K562 (cell line): ENCODE results near the gene HSPA14. TPM values are rescaled to one million over a fixed set of nuclear protein-coding genes. Genes with fewer than 3 reads are reported as not detected.

Source experiments
- ARID1B ChIP-seq: fragments of 450-650 bp; IDR thresholded peaks from 2 replicates; pipeline ENCODE4 v1.6.1; 2016; ENCODE audit warnings: antibody characterized with exemption, mild to moderate bottlenecking, inconsistent platforms
- BCOR ChIP-seq: fragments of 450-650 bp; IDR thresholded peaks from 2 replicates; pipeline ENCODE4 v1.6.1; 2016
- BHLHE40 ChIP-seq: IDR thresholded peaks from 2 replicates; pipeline ENCODE4 v1.6.1; 2011; ENCODE audit warnings: low read length, improper control_type of control experiment
- E2F8 ChIP-seq: fragments of 450-650 bp; IDR thresholded peaks from 2 replicates; pipeline ENCODE4 v1.7.1; 2018; ENCODE audit warnings: mild to moderate bottlenecking, low read depth; ENCODE audit not compliant: partially characterized antibody
- LCOR ChIP-seq: sonication (generic); formaldehyde crosslinking; IDR thresholded peaks from 2 replicates; pipeline ENCODE4 v1.8.0; 2022; ENCODE audit warnings: mild to moderate bottlenecking, missing genetic modification reagents
- MEIS2 ChIP-seq: fragments of 450-650 bp; IDR thresholded peaks from 2 replicates; pipeline ENCODE4 v1.6.1; 2014; ENCODE audit warnings: mild to moderate bottlenecking; ENCODE audit not compliant: partially characterized antibody
- PATZ1 ChIP-seq: fragments of 250-450 bp; sonication (Bioruptor Pico); IDR thresholded peaks from 2 replicates; pipeline ENCODE4 v1.5.0; 2020; ENCODE audit warnings: mild to moderate bottlenecking, borderline replicate concordance
- SMARCE1 ChIP-seq: fragments of 450-650 bp; IDR thresholded peaks from 2 replicates; pipeline ENCODE4 v1.7.1; 2016; ENCODE audit warnings: mild to moderate bottlenecking
- SOX6 ChIP-seq: fragments of 450-650 bp; IDR thresholded peaks from 2 replicates; pipeline ENCODE4 v1.6.1; 2014; ENCODE audit warnings: mild to moderate bottlenecking
- TRIM28 ChIP-seq: fragments of 450-650 bp; IDR thresholded peaks from 2 replicates; pipeline ENCODE4 v1.6.1; 2017
- ZNF518B ChIP-seq: fragments of 250-450 bp; sonication (Bioruptor Pico); IDR thresholded peaks from 2 replicates; pipeline ENCODE4 v1.5.0; 2021; ENCODE audit warnings: mild to moderate bottlenecking, moderate library complexity
- ZNF609 ChIP-seq: sonication (generic); formaldehyde crosslinking; IDR thresholded peaks from 2 replicates; pipeline ENCODE4 v1.8.1; 2023; ENCODE audit warnings: missing genetic modification reagents, mild to moderate bottlenecking, borderline replicate concordance
- polyA plus RNA-seq, 8 experiments: library from polyadenylated mRNA; depleted of rRNA in 4 of 8; stranded (reverse) in 5 of 8; unstranded in 3 of 8; fragments of >200 nt; fragmentation: Nextera tagmentation in 2 of 8; fragmentation: Illumina TruSeq in 1 of 8; extraction: Ambion mirVana in 2 of 8; extraction: Trizol in 1 of 8; gene quantifications; 2 replicates each; pipeline versions ENCODE4 v1.2.1 to v1.2.3, GENCODE V29; 2011 to 2014; ENCODE audit warnings: inconsistent platforms in 1 of 8, missing spikeins in 1 of 8
- total RNA-seq, 7 experiments: library from RNA; depleted of rRNA in 6 of 7; stranded (reverse); fragments of >200 nt in 6 of 7; fragmentation: Illumina TruSeq in 2 of 7; extraction: Trizol in 2 of 7; gene quantifications; 2 replicates each; pipeline versions ENCODE4 v1.2.1 to v1.2.3, GENCODE V29; 2011 to 2021; ENCODE audit warnings: low replicate concordance in 1 of 7

HSPA14 gene
- total and polyA plus RNA-seq, 9 of the 15 experiments (the other 6 are each of a cell fraction or from before 2014, with no cell fraction given) = 41.9 to 75.0 (median 63.2) TPM

GRCh38 chr10:14852236-14852635, 14.1 kb downstream of the HSPA14 start (continued):
- TF ChIP-seq LCOR (CRISPR knock-in tag) (no peak), PATZ1 (CRISPR knock-in tag) (no peak), E2F8 (no peak), BCOR (no peak), SOX6 (peak; percentile 55; the same call in 1 of the 2 replicates), MEIS2 (peak; percentile 37), SMARCE1 (peak; percentile 19; the same call in 1 of the 2 replicates), ZNF518B (CRISPR knock-in tag) (no peak), TRIM28 (no peak), BHLHE40 (no peak), ZNF609 (no peak), ARID1B (peak; percentile 28; the same call in 1 of the 2 replicates)
- TF ChIP-seq, all 486 proteins: peak for 4
